HG03521 (cell line): ENCODE results near the gene ADAMTS14.

Experiments
- ATAC-seq: cut with Tn5 transposase; IDR thresholded peaks from one replicate; pipeline ENCODE4 v1.9.1; 2021; ENCODE audit warnings: mild to moderate bottlenecking, moderate library complexity; ENCODE audit not compliant: unreplicated experiment

ADAMTS14 gene

DNA sequence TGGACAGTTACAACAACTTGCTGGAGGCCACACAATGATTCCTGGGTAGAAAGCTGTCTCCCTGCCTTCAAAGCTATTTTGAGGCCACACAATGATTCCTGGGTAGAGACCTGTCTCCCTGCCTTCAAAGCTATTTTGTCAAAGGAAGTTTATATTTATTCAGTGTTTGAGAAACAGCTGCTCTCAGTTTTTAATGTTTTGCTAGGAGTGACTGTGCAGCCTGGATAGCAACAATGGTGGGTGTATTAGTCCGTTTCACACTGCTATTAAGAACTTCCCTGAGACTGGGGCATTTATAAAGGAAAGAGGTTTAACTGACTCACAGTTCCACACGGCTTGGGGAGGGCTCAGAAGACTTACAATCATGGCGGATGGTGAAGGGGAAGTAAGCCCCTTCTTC is 139.6 kb downstream of the ADAMTS14 start:
- no peak for ATAC-seq
